NCI-H748 treated with DMSO at 0.1 percent for 48 hours (cell line): Measurements from ENCODE around the gene MUC5B.
"Not testable (repeated sequence)": the region's sequence is repeated elsewhere in the genome, so short reads cannot be mapped to it uniquely, and the experiment has no call there.

Experiments
- DNase-seq: peaks from one replicate; lab custom pipeline; 2025; lab: John Stamatoyannopoulos, UW

MUC5B gene

GRCh38 chr11:1264444-1264843 lies 41.6 kb downstream of the MUC5B start:
- DNase-seq, result peak; percentile 6

- not testable (repeated sequence) for DNase-seq
Observed at GRCh38 chr11:1265480-1265879, 42.6 kb downstream of the MUC5B start.

- not testable (repeated sequence) for DNase-seq
Observed at GRCh38 chr11:1266976-1267375, 44.1 kb downstream of the MUC5B start.

- DNase-seq, result no peak
Observed at GRCh38 chr11:1267441-1268100, 44.7 kb downstream of the MUC5B start.

- DNase-seq, result no peak
Observed at GRCh38 chr11:1269957-1270356, 47.1 kb downstream of the MUC5B start.

GRCh38 chr11:1270476-1270875 lies 47.6 kb downstream of the MUC5B start:
- no peak for DNase-seq

- DNase-seq, result no peak
Observed at GRCh38 chr11:1271002-1271401, 48.1 kb downstream of the MUC5B start.

GRCh38 chr11:1271406-1271805 lies 48.5 kb downstream of the MUC5B start:
- DNase-seq, result no peak

- DNase-seq, result no peak
Observed at GRCh38 chr11:1271927-1272326, 49.1 kb downstream of the MUC5B start.

- DNase-seq, result no peak
Observed at GRCh38 chr11:1272531-1272930, 49.7 kb downstream of the MUC5B start.

GRCh38 chr11:1274501-1274900 lies 51.6 kb downstream of the MUC5B start:
- DNase-seq, result no peak

GRCh38 chr11:1275021-1275420 lies 52.2 kb downstream of the MUC5B start:
- DNase-seq, result no peak

GRCh38 chr11:1276041-1276790 lies 53.4 kb downstream of the MUC5B start:
- DNase-seq, result no peak

GRCh38 chr11:1276866-1277615 lies 54.2 kb downstream of the MUC5B start:
- no peak for DNase-seq

GRCh38 chr11:1277936-1278512 lies 55.2 kb downstream of the MUC5B start:
- DNase-seq, result no peak

- no peak for DNase-seq
Observed at GRCh38 chr11:1278766-1279673, 56.2 kb downstream of the MUC5B start.

- DNase-seq, result no peak
Observed at GRCh38 chr11:1279674-1280055, 56.8 kb downstream of the MUC5B start.

- no peak for DNase-seq
Observed at GRCh38 chr11:1280116-1281035, 57.5 kb downstream of the MUC5B start.

- DNase-seq, result no peak
Observed at GRCh38 chr11:1281326-1281973, 58.6 kb downstream of the MUC5B start.

- no peak for DNase-seq
Observed at GRCh38 chr11:1281974-1282365, 59.1 kb downstream of the MUC5B start.
